ENCODE results near the gene CHRNA1.

DNA sequence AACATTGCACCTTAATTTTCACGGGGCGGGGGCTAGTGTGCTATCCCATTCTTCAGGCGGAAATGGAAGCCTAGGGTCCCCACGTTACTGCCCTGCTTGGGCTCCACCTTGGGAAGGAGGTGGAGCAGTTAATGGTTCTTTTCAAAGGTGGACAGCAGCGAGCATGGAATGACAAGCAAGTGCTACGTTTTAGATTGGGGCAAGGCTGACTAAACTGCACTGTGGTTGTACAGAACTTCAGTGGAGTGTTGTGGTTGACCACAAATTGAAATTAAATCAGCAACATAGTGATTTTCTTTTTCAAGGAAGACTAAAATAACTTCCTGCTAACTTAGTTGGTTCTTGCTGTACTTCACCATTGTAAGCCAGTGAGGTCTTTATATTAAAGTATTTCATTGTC, 47.0 kb downstream of the CHRNA1 start:
- TF ChIP-seq, protein P1, sequence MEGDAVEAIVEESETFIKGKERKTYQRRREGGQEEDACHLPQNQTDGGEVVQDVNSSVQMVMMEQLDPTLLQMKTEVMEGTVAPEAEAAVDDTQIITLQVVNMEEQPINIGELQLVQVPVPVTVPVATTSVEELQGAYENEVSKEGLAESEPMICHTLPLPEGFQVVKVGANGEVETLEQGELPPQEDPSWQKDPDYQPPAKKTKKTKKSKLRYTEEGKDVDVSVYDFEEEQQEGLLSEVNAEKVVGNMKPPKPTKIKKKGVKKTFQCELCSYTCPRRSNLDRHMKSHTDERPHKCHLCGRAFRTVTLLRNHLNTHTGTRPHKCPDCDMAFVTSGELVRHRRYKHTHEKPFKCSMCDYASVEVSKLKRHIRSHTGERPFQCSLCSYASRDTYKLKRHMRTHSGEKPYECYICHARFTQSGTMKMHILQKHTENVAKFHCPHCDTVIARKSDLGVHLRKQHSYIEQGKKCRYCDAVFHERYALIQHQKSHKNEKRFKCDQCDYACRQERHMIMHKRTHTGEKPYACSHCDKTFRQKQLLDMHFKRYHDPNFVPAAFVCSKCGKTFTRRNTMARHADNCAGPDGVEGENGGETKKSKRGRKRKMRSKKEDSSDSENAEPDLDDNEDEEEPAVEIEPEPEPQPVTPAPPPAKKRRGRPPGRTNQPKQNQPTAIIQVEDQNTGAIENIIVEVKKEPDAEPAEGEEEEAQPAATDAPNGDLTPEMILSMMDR (conservative IDR thresholded peaks at IDR 0.05): no peak
- TF ChIP-seq EZH2 (IDR thresholded peaks at IDR 0.05; ENCODE audit: low read depth): no peak

Data from PC-9 (cell line).